ENCODE measurements around the gene PIK3R4.

PIK3R4 gene

GRCh38 chr3:130687327-130687726 lies 59.3 kb downstream of the PIK3R4 start:
- DNase-seq: no peak

GRCh38 chr3:130686833-130687232 lies 59.8 kb downstream of the PIK3R4 start:
- DNase-seq: no peak

- DNase-seq: no peak
Measured at GRCh38 chr3:130682131-130682530, 64.5 kb downstream of the PIK3R4 start.

GRCh38 chr3:130679218-130679617 lies 67.4 kb downstream of the PIK3R4 start:
- no peak for DNase-seq

GRCh38 chr3:130677343-130677742 lies 69.3 kb downstream of the PIK3R4 start:
- no peak for DNase-seq

GRCh38 chr3:130671545-130672312 lies 74.9 kb downstream of the PIK3R4 start:
- DNase-seq: no peak

- DNase-seq: no peak
Measured at GRCh38 chr3:130669740-130670139, 76.9 kb downstream of the PIK3R4 start.

- DNase-seq: no peak
Measured at GRCh38 chr3:130663092-130663491, 83.5 kb downstream of the PIK3R4 start.

- no peak for DNase-seq
Measured at GRCh38 chr3:130662501-130662996, 84.1 kb downstream of the PIK3R4 start.

GRCh38 chr3:130661140-130661891 lies 85.3 kb downstream of the PIK3R4 start:
- no peak for DNase-seq

GRCh38 chr3:130659911-130660310 lies 86.7 kb downstream of the PIK3R4 start:
- no peak for DNase-seq

GRCh38 chr3:130658678-130659077 lies 88.0 kb downstream of the PIK3R4 start:
- DNase-seq: no peak

- no peak for DNase-seq
Measured at GRCh38 chr3:130656627-130657026, 90.0 kb downstream of the PIK3R4 start.

- no peak for DNase-seq
Measured at GRCh38 chr3:130654921-130655320, 91.7 kb downstream of the PIK3R4 start.

- DNase-seq: no peak
Measured at GRCh38 chr3:130654091-130654490, 92.5 kb downstream of the PIK3R4 start.

GRCh38 chr3:130649061-130649654 lies 97.5 kb downstream of the PIK3R4 start:
- no peak for DNase-seq

- DNase-seq: no peak
Measured at GRCh38 chr3:130648293-130648692, 98.3 kb downstream of the PIK3R4 start.

- no peak for DNase-seq
Measured at GRCh38 chr3:130645261-130645660, 101.4 kb downstream of the PIK3R4 start.

GRCh38 chr3:130644628-130645253 lies 101.9 kb downstream of the PIK3R4 start:
- no peak for DNase-seq

GRCh38 chr3:130640027-130640426 lies 106.6 kb downstream of the PIK3R4 start:
- no peak for DNase-seq

GRCh38 chr3:130636480-130637234 lies 110.0 kb downstream of the PIK3R4 start:
- no peak for DNase-seq

- no peak for DNase-seq
Measured at GRCh38 chr3:130635978-130636377, 110.7 kb downstream of the PIK3R4 start.

- no peak for DNase-seq
Measured at GRCh38 chr3:130635285-130635684, 111.3 kb downstream of the PIK3R4 start.

All from MV-4-11 (cell line).